ENCODE measurements around the gene TNIK. TPM values are rescaled to one million over a fixed set of nuclear protein-coding genes. Genes with fewer than 3 reads are reported as not detected.
A peak's percentile ranks its signal among the peaks of the same experiment; 100 is the strongest.

TNIK gene
- total and polyA plus RNA-seq, 5 donors: 8.1 to 27.4 (median 21.6) TPM

- intact Hi-C loops (cut with DNase I): no loop called here
- WGBS: 60% methylated on average over 6 of the region's 6 CpGs
- no peak overlapping the region for H3K27ac ChIP-seq (ENCODE audit: low read length)
- ATAC-seq (peak in 1 of 2 donors; percentile 54), DNase-seq (no peak)
- H3K27me3 ChIP-seq (ENCODE audit: control insufficient read depth, insufficient read depth): no peaks in the 10 kb centered on the region
- H3K4me1 ChIP-seq (ENCODE audit: control insufficient read depth, insufficient read depth, low read length): no peaks in the 10 kb centered on the region
- no peak overlapping the region for H3K4me3 ChIP-seq (ENCODE audit: low read length)
- H3K9me3 ChIP-seq (ENCODE audit: control insufficient read depth, low read length): no peaks in the 10 kb centered on the region
Observed at GRCh38 chr3:171201825-171202224, 258.4 kb downstream of the TNIK start.

DNA sequence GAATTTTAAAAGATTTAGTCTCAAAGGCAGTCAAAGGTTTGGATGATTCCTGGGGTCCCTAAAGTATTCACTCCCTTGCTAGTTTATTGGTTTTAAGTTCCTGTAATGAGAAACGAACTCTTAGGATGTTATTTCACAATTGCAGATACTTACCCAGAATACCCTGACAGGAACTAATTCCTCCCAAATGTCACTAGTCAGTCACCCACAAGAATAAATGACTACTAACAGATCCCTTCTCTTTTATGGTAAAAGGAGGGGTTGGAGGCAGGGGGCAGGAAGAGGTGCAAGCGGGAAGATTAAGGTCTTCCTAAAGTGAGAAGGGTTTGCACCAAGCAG lies 259.5 kb downstream of the TNIK start:
- no peaks in the 10 kb centered on the region for H3K9me3 ChIP-seq (ENCODE audit: control insufficient read depth, low read length)
- H3K4me1 ChIP-seq (ENCODE audit: control insufficient read depth, insufficient read depth, low read length): no peaks in the 10 kb centered on the region
- H3K27ac ChIP-seq (ENCODE audit: low read length): no peak overlapping the region
- H3K27me3 ChIP-seq (ENCODE audit: control insufficient read depth, insufficient read depth): no peaks in the 10 kb centered on the region
- 84% methylated on average over 2 of the region's 2 CpGs for WGBS
- DNase-seq (no peak), ATAC-seq (no peak)
- intact Hi-C loops (cut with DNase I): no loop called here
- no peak overlapping the region for H3K4me3 ChIP-seq (ENCODE audit: low read length)

- H3K4me1 ChIP-seq (ENCODE audit: control insufficient read depth, insufficient read depth, low read length): no peaks in the 10 kb centered on the region
- no peaks in the 10 kb centered on the region for H3K27me3 ChIP-seq (ENCODE audit: control insufficient read depth, insufficient read depth)
- H3K27ac ChIP-seq (ENCODE audit: low read length): no peak overlapping the region
- no peak overlapping the region for H3K4me3 ChIP-seq (ENCODE audit: low read length)
- no peak for ATAC-seq
- WGBS: 88% methylated on average over 3 of the region's 3 CpGs
- no peak for DNase-seq
- intact Hi-C loops (cut with DNase I): no loop called here
- H3K9me3 ChIP-seq (ENCODE audit: control insufficient read depth, low read length): no peaks in the 10 kb centered on the region
Observed at GRCh38 chr3:171200052-171200749, 260.0 kb downstream of the TNIK start.

DNA sequence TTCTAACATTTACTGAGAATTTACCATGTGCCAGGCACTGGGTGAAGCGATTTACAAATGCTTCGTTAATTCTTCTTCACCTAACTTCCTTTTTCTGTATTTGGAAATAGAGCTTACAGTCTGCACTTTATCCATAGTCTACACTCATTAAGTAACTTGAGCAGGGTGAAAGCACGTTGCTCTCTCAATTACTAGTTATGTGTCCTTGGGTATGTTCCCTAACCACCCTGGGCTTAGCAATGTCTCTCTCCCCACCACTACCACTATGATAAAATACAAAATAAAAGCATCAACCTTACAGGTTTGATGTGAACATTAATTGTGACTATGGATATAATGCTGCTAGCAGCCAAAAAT lies 260.8 kb downstream of the TNIK start:
- intact Hi-C loops (cut with DNase I): no loop called here

GRCh38 chr3:171198781-171199472 lies 261.3 kb downstream of the TNIK start:
- Histone ChIP-seq H3K4me3 (ENCODE audit: low read length) (no peak overlapping the region), H3K27me3 (ENCODE audit: control insufficient read depth, insufficient read depth) (no peaks in the 10 kb centered on the region), H3K4me1 (ENCODE audit: control insufficient read depth, insufficient read depth, low read length) (no peaks in the 10 kb centered on the region), H3K9me3 (ENCODE audit: control insufficient read depth, low read length) (no peaks in the 10 kb centered on the region), H3K27ac (ENCODE audit: low read length) (no peak overlapping the region)
- 79% methylated on average over 3 of the region's 3 CpGs for WGBS
- ATAC-seq: no peak
- no peak for DNase-seq
- intact Hi-C loops (cut with DNase I): no loop called here

More for the DNA sequence above, 260.8 kb downstream of the TNIK start:
- WGBS: 83% methylated on average over 3 of the region's 3 CpGs
- DNase-seq (no peak), ATAC-seq (no peak)
- H3K4me3 ChIP-seq (ENCODE audit: low read length): no peak overlapping the region
- H3K27ac ChIP-seq (ENCODE audit: low read length): no peak overlapping the region
- no peaks in the 10 kb centered on the region for H3K4me1 ChIP-seq (ENCODE audit: control insufficient read depth, insufficient read depth, low read length)
- H3K9me3 ChIP-seq (ENCODE audit: control insufficient read depth, low read length): no peaks in the 10 kb centered on the region
- H3K27me3 ChIP-seq (ENCODE audit: control insufficient read depth, insufficient read depth): no peaks in the 10 kb centered on the region

GRCh38 chr3:171195686-171196085 lies 264.5 kb downstream of the TNIK start:
- ATAC-seq (no peak), DNase-seq (no peak)
- Histone ChIP-seq H3K27me3 (ENCODE audit: control insufficient read depth, insufficient read depth) (no peaks in the 10 kb centered on the region), H3K9me3 (ENCODE audit: control insufficient read depth, low read length) (no peaks in the 10 kb centered on the region), H3K4me3 (ENCODE audit: low read length) (no peak overlapping the region), H3K27ac (ENCODE audit: low read length) (no peak overlapping the region), H3K4me1 (ENCODE audit: control insufficient read depth, insufficient read depth, low read length) (peaks cover 2% of the 10 kb centered on the region)
- intact Hi-C loops (cut with DNase I): no loop called here
- 83% methylated on average over 1 of the region's 1 CpG for WGBS

- no peak overlapping the region for H3K27ac ChIP-seq (ENCODE audit: low read length)
- H3K27me3 ChIP-seq (ENCODE audit: control insufficient read depth, insufficient read depth): no peaks in the 10 kb centered on the region
- intact Hi-C loops (cut with DNase I): no loop called here
- no peaks in the 10 kb centered on the region for H3K9me3 ChIP-seq (ENCODE audit: control insufficient read depth, low read length)
- 90% methylated on average over 1 of the region's 1 CpG for WGBS
- no peak for ATAC-seq
- H3K4me1 ChIP-seq (ENCODE audit: control insufficient read depth, insufficient read depth, low read length): peaks cover 2% of the 10 kb centered on the region
- no peak for DNase-seq
- no peak overlapping the region for H3K4me3 ChIP-seq (ENCODE audit: low read length)
Observed at GRCh38 chr3:171194965-171195364, 265.2 kb downstream of the TNIK start.

GRCh38 chr3:171193693-171194092 lies 266.5 kb downstream of the TNIK start:
- intact Hi-C loops (cut with DNase I): no loop called here
- Histone ChIP-seq H3K27ac (ENCODE audit: low read length) (no peak overlapping the region), H3K9me3 (ENCODE audit: control insufficient read depth, low read length) (no peaks in the 10 kb centered on the region), H3K4me1 (ENCODE audit: control insufficient read depth, insufficient read depth, low read length) (peaks cover 2% of the 10 kb centered on the region), H3K27me3 (ENCODE audit: control insufficient read depth, insufficient read depth) (no peaks in the 10 kb centered on the region), H3K4me3 (ENCODE audit: low read length) (no peak overlapping the region)
- WGBS: 84% methylated on average over 1 of the region's 1 CpG
- ATAC-seq (no peak), DNase-seq (no peak)

DNA sequence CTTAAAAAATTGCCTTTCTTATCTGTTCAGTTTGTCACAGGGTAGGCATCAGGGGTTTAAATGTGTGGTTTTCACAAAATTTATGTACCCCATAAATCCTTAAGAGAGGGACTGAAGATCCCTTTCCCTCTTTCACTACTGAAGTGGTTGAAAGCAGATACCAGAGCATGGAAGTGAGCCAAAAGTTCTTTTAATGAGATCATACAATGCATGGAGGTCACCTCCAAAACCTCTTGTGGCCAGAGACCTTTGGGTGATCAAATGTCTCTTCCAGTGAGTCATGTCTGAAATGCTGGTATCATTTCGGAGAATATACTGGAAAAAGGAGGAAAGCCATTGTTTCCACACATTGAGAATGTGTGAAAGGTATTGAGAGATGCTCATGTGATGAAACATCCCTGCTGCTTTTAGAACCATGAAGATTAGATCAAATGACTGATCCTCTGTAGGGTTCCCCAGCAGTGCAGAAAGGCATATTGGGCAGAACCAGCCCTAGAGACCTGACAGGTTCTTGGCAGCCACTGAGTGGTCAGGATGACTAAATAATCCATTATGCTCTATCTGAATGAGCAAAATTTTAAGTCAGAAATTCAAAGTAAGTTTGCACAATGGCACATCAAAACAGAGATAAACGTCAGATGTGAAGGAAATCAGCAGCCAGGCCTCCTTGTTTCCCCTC lies 267.9 kb downstream of the TNIK start:
- no peaks in the 10 kb centered on the region for H3K27me3 ChIP-seq (ENCODE audit: control insufficient read depth, insufficient read depth)
- intact Hi-C loops (cut with DNase I): no loop called here
- ATAC-seq (no peak), DNase-seq (no peak)
- H3K4me3 ChIP-seq (ENCODE audit: low read length): no peak overlapping the region
- peaks cover 2% of the 10 kb centered on the region for H3K4me1 ChIP-seq (ENCODE audit: control insufficient read depth, insufficient read depth, low read length)
- no peaks in the 10 kb centered on the region for H3K9me3 ChIP-seq (ENCODE audit: control insufficient read depth, low read length)
- 85% methylated on average over 2 of the region's 2 CpGs for WGBS
- no peak overlapping the region for H3K27ac ChIP-seq (ENCODE audit: low read length)

GRCh38 chr3:171190668-171191067 lies 269.5 kb downstream of the TNIK start:
- DNase-seq (no peak), ATAC-seq (no peak)
- Histone ChIP-seq H3K9me3 (ENCODE audit: control insufficient read depth, low read length) (no peaks in the 10 kb centered on the region), H3K4me3 (ENCODE audit: low read length) (no peak overlapping the region), H3K27ac (ENCODE audit: low read length) (no peak overlapping the region), H3K4me1 (ENCODE audit: control insufficient read depth, insufficient read depth, low read length) (peaks cover 4% of the 10 kb centered on the region), H3K27me3 (ENCODE audit: control insufficient read depth, insufficient read depth) (no peaks in the 10 kb centered on the region)
- WGBS: 83% methylated on average over 1 of the region's 1 CpG
- intact Hi-C loops (cut with DNase I): no loop called here

DNA sequence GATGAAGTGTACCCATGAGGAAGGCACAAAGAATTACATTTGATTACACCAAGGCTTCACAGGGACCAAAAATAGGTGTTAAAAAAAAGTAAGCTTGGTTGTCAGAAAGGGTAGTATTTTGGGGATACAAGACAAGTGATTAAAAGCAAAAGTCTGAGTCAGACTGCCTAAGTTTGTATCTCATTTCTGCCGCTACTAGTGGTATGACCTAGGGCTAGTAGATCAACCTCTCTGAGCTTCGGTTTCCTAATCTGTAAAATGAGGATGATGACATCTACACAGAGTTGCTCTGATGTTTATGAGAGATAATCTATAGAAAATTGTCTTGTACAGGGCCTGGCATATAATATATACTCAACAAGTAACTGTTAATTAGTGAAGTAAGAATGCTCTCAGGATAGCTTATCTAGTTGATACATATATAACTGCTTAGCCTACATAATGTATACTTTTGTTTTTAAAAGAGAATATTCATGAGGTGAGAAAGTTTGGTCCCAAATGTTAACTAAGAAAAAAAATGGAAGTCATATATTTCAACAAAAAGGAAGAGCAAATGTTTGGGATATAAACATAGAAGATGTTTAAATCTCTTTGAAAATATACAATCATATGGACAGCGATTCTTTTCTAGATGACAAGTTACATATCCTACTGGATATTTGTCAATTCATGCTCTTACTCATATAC lies 270.7 kb downstream of the TNIK start:
- no peak overlapping the region for H3K27ac ChIP-seq (ENCODE audit: low read length)
- no peak overlapping the region for H3K4me3 ChIP-seq (ENCODE audit: low read length)
- ATAC-seq (no peak), DNase-seq (no peak)
- H3K4me1 ChIP-seq (ENCODE audit: control insufficient read depth, insufficient read depth, low read length): peaks cover 4% of the 10 kb centered on the region
- intact Hi-C loops (cut with DNase I): loop anchor here in 3 of 4 donors (10.0 kb wide), 5 partner anchors 125 to 365 kb away; partner anchors contain the start of gene TNIK (in 1 of the 3)
- WGBS: 90% methylated on average over 3 of the region's 3 CpGs
- H3K27me3 ChIP-seq (ENCODE audit: control insufficient read depth, insufficient read depth): no peaks in the 10 kb centered on the region
- H3K9me3 ChIP-seq (ENCODE audit: control insufficient read depth, low read length): no peaks in the 10 kb centered on the region
